GM12878 (cell line): Measurements from ENCODE around the gene MAP4K1. TPM values are rescaled to one million over a fixed set of nuclear protein-coding genes. Genes with fewer than 3 reads are reported as not detected.
A peak's percentile ranks its signal among the peaks of the same experiment; 100 is the strongest.

ENCODE experiments used
- ATAC-seq: fragments of 200-7000 bp; cut with Tn5 transposase; 3 replicates; pipeline ENCODE4 v1.9.1; 2020; ENCODE audit warnings: mild to moderate bottlenecking, moderate library complexity
- BruUV-seq: library from RNA; stranded (reverse); fragments of 400-500 nt; replicated peaks from 2 replicates; lab custom pipeline; 2021; lab: Mats Ljungman, UMichigan
- CTCF ChIA-PET: fragments of 300-600 bp; sonication (Branson Sonifier 250); formaldehyde crosslinking; extraction: SDS; loops from one replicate; lab custom pipeline; 2021; ENCODE audit warnings: inconsistent platforms; lab: Yijun Ruan, JAX
- POLR2A ChIA-PET: fragments of 350-600 bp; formaldehyde crosslinking; extraction: SDS; loops from one replicate; lab custom pipeline; 2021; ENCODE audit warnings: inconsistent platforms; lab: Charles Lee
- RAD21 ChIA-PET: fragments of 300-600 bp; sonication (Branson Sonifier 250); formaldehyde crosslinking; loops from one replicate; lab custom pipeline; 2023; ENCODE audit warnings: antibody characterized with exemption; ENCODE audit not compliant: unreplicated experiment; lab: Charles Lee
- SMC1A ChIA-PET: fragments of 300-600 bp; sonication (Branson Sonifier 250); formaldehyde crosslinking; loops from one replicate; lab custom pipeline; 2023; ENCODE audit not compliant: unreplicated experiment, uncharacterized antibody; lab: Charles Lee
- DNase-seq: peaks from one replicate; pipeline ENCODE4 v3.0.0-alpha.2; 2011; ENCODE audit warnings: low read depth, low spot score
- FAIRE-seq: peaks from 3 replicates; lab custom pipeline; 2011; peaks lifted over from hg19 to GRCh38; lab: Jason Lieb, UNC
- H2AFZ ChIP-seq: 2 replicates; pipeline ENCODE4 v1.6.0; 2011; ENCODE audit warnings: low read depth, low read length, control low read depth; ENCODE audit not compliant: control insufficient read depth
- H3K27ac ChIP-seq: 2 replicates; pipeline ENCODE4 v1.5.1; 2011; ENCODE audit warnings: control low read depth; ENCODE audit not compliant: control insufficient read depth, insufficient read depth
- H3K27me3 ChIP-seq, 2 experiments: replicated peaks in 1 of 2; 2 replicates each; pipeline versions ENCODE4 v1.6.0 to v1.6.1; 2011; ENCODE audit warnings: low read length in 1 of 2; ENCODE audit not compliant: control insufficient read depth in 2 of 2, insufficient read depth in 2 of 2
- H3K36me3 ChIP-seq, 2 experiments: 2 replicates each; pipeline ENCODE4 v1.5.1; 2011; ENCODE audit warnings: low read length in 1 of 2; ENCODE audit not compliant: control insufficient read depth in 2 of 2, insufficient read depth in 2 of 2
- H3K4me1 ChIP-seq: 2 replicates; pipeline ENCODE4 v1.6.1; 2011; ENCODE audit warnings: mild to moderate bottlenecking, low read length, moderate library complexity, mixed read lengths; ENCODE audit not compliant: control insufficient read depth, insufficient read depth
- H3K4me2 ChIP-seq: 2 replicates; pipeline ENCODE4 v1.6.0; 2011; ENCODE audit warnings: control low read depth; ENCODE audit not compliant: control insufficient read depth, insufficient read depth
- H3K4me3 ChIP-seq: fragments of 200-600 bp; sonication (generic); 2 replicates; pipeline ENCODE4 v1.5.1; 2016
- H3K79me2 ChIP-seq: 2 replicates; pipeline ENCODE4 v1.6.0; 2011; ENCODE audit warnings: low read length; ENCODE audit not compliant: control insufficient read depth, insufficient read depth
- H3K9ac ChIP-seq: 2 replicates; pipeline ENCODE4 v1.8.0; 2011; ENCODE audit warnings: low read length, control low read depth, mixed read lengths; ENCODE audit not compliant: control insufficient read depth, insufficient read depth
- H3K9me3 ChIP-seq: replicated peaks from 3 replicates; pipeline ENCODE4 v1.5.1; 2011; ENCODE audit warnings: mild to moderate bottlenecking, low read length; ENCODE audit not compliant: control insufficient read depth, insufficient read depth
- H4K20me1 ChIP-seq: 2 replicates; pipeline ENCODE4 v1.6.0; 2011; ENCODE audit not compliant: control insufficient read depth, insufficient read depth
- BCLAF1 ChIP-seq: fragments of 450-650 bp; IDR thresholded peaks from 2 replicates; pipeline ENCODE4 v1.6.1; 2017; ENCODE audit warnings: antibody characterized with exemption, mild to moderate bottlenecking, moderate library complexity
- CBX3 ChIP-seq: fragments of 200-600 bp; sonication (generic); IDR thresholded peaks from 2 replicates; pipeline ENCODE4 v1.6.1; 2016; ENCODE audit warnings: low read depth, borderline replicate concordance
- CEBPB ChIP-seq, 2 experiments: fragments of 150-350 bp in 1 of 2; IDR thresholded peaks; 2 replicates each; pipeline ENCODE4 v1.6.1; 2012 to 2014; ENCODE audit warnings: low read depth in 2 of 2, low read length in 2 of 2, borderline replicate concordance in 1 of 2, inconsistent platforms in 1 of 2
- CTCF ChIP-seq, 3 experiments: IDR thresholded peaks in 2 of 3; conservative IDR thresholded peaks in 1 of 3; 2 replicates each; pipeline ENCODE4 v1.5.1; 2011; ENCODE audit warnings: low read depth in 3 of 3, low read length in 3 of 3, mild to moderate bottlenecking in 3 of 3, control low read depth in 2 of 3, moderate library complexity in 2 of 3, inconsistent platforms in 1 of 3, mixed read lengths in 1 of 3; ENCODE audit not compliant: control insufficient read depth in 2 of 3, insufficient read depth in 1 of 3; ENCODE audit errors: extremely low read depth in 1 of 3
- MAX ChIP-seq: IDR thresholded peaks from 2 replicates; pipeline ENCODE4 v1.6.1; 2012; ENCODE audit warnings: low read depth, low read length, improper control_type of control experiment
- MYB ChIP-seq: fragments of 150-350 bp; IDR thresholded peaks from 2 replicates; pipeline ENCODE4 v1.6.1; 2014; ENCODE audit warnings: mild to moderate bottlenecking, low read depth, low read length, borderline replicate concordance
- PBX3 ChIP-seq: IDR thresholded peaks from 2 replicates; pipeline ENCODE4 v1.6.1; 2011; ENCODE audit warnings: mild to moderate bottlenecking, low read depth, low read length, moderate library complexity; ENCODE audit not compliant: insufficient replicate concordance
- PKNOX1 ChIP-seq: fragments of 450-650 bp; IDR thresholded peaks from 2 replicates; pipeline ENCODE4 v1.6.1; 2016; ENCODE audit warnings: mild to moderate bottlenecking
- RAD21 ChIP-seq: IDR thresholded peaks from 2 replicates; pipeline ENCODE4 v1.6.1; 2011; ENCODE audit warnings: mild to moderate bottlenecking, low read depth, low read length, moderate library complexity; ENCODE audit not compliant: insufficient read depth
- SIX5 ChIP-seq: IDR thresholded peaks from 2 replicates; pipeline ENCODE4 v1.6.1; 2011; ENCODE audit warnings: mild to moderate bottlenecking, low read depth, low read length, moderate library complexity; ENCODE audit not compliant: severe bottlenecking
- SRF ChIP-seq, 2 experiments: IDR thresholded peaks; 2 replicates each; pipeline ENCODE4 v1.6.1; 2011; ENCODE audit warnings: low read depth in 2 of 2, low read length in 2 of 2, mild to moderate bottlenecking in 1 of 2, moderate library complexity in 1 of 2
- TCF12 ChIP-seq: IDR thresholded peaks from 2 replicates; pipeline ENCODE4 v1.6.1; 2011; ENCODE audit warnings: low read depth, mild to moderate bottlenecking, low read length
- ZNF217 ChIP-seq: fragments of 450-650 bp; IDR thresholded peaks from 2 replicates; pipeline ENCODE4 v1.6.1; 2017; ENCODE audit warnings: antibody characterized with exemption, mild to moderate bottlenecking
- ZNF384 ChIP-seq: IDR thresholded peaks from 2 replicates; pipeline ENCODE4 v1.6.1; 2012; ENCODE audit warnings: low read depth, mild to moderate bottlenecking, low read length, improper control_type of control experiment, borderline replicate concordance
- WGBS: methylation state at CpG from one replicate; pipeline ENCODE4 v1.1.6; 2016; ENCODE audit warnings: low lambda C conversion rate; ENCODE audit not compliant: insufficient replicate concordance, insufficient coverage; ENCODE audit errors: missing lambda C conversion rate; 5-methylcytosine and 5-hydroxymethylcytosine counted together
- in situ Hi-C: fragments of 300-500 bp; cut with MboI; formaldehyde crosslinking; loops from 9 replicates; pipeline ENCODE4 v1.14.3; 2018; ENCODE audit warnings: mixed read lengths
- intact Hi-C: fragments of 100-400 bp; cut with micrococcal nuclease; formaldehyde crosslinking; loops from one replicate; pipeline ENCODE4 v1.14.2; 2022; ENCODE audit not compliant: unreplicated experiment
- polyA plus RNA-seq, 11 experiments: library from polyadenylated mRNA; depleted of rRNA in 4 of 11; unstranded in 6 of 11; stranded (reverse) in 5 of 11; fragments of >200 nt; fragmentation: Nextera tagmentation in 4 of 11; fragmentation: Illumina TruSeq in 1 of 11; extraction: Ambion mirVana in 4 of 11; extraction: Trizol in 1 of 11; gene quantifications; 1 replicate in 1 of 11; 2 replicates in 10 of 11; pipeline versions ENCODE4 v1.2.1 to v1.2.3, GENCODE V29; 2011 to 2016; ENCODE audit warnings: inconsistent platforms in 2 of 11, missing spikeins in 2 of 11, low read depth in 1 of 11
- total RNA-seq, 4 experiments: library from RNA; depleted of rRNA in 3 of 4; stranded (reverse); fragments of >200 nt in 3 of 4; fragmentation: Illumina TruSeq in 1 of 4; extraction: Trizol in 1 of 4; gene quantifications; 2 replicates each; pipeline versions ENCODE4 v1.2.1 to v1.2.3, GENCODE V29; 2013 to 2021

MAP4K1 gene
- total and polyA plus RNA-seq, 10 of the 15 experiments (the other 5 are each of a cell fraction or from before 2014, with no cell fraction given) = 39.2 to 306 (median 140) TPM

- RAD21 ChIA-PET = interaction anchor here (0.7 to 11.1 kb wide), 16 partner anchors 9 to 374 kb away, joined by 3 to 135 read pairs (median 5); partner anchors contain the start of genes EIF3K, FAM98C, MAP4K1 and MRPS12
- H3K4me3 ChIP-seq = peak overlapping the region; percentile 72
- TF ChIP-seq ZNF217 = no peak
- peak; percentile 73 for TF ChIP-seq PBX3
- no peak for TF ChIP-seq CEBPB (IDR thresholded peaks at IDR 0.05; ENCODE audit: borderline replicate concordance in 1 of 2, low read depth in 2 of 2, low read length in 2 of 2)
- peak; percentile 80 for TF ChIP-seq ZNF384
- peak; percentile 97 for TF ChIP-seq TCF12
- no peak for TF ChIP-seq MAX
- no peak for TF ChIP-seq CBX3
- peak; percentile 55 to 61 (median 58) for TF ChIP-seq CTCF (IDR thresholded peaks at IDR 0.05 in 2 of 3, conservative IDR thresholded peaks at IDR 0.05 in 1 of 3; ENCODE audit: control insufficient read depth in 2 of 3, extremely low read depth in 1 of 3, insufficient read depth in 1 of 3, low read depth in 3 of 3, low read length in 3 of 3)
- no peak for TF ChIP-seq SRF (IDR thresholded peaks at IDR 0.05; ENCODE audit: low read depth in 2 of 2, low read length in 2 of 2)
- peak; percentile 66 for TF ChIP-seq RAD21
- TF ChIP-seq SIX5 = no peak
- peak; percentile 81 for TF ChIP-seq PKNOX1
- TF ChIP-seq MYB = no peak
- no peak for TF ChIP-seq BCLAF1
These were observed 61.1 kb downstream of the MAP4K1 start for GRCh38 chr19:38556521-38557174.

More at GRCh38 chr19:38556521-38557174, 61.1 kb downstream of the MAP4K1 start:
- in situ Hi-C loops = no loop called here
- no peaks in the 10 kb centered on the region for H3K27me3 ChIP-seq
- H3K9me3 ChIP-seq = no peaks in the 10 kb centered on the region
- H4K20me1 ChIP-seq = no peaks in the 10 kb centered on the region
- peak; percentile 52 for ATAC-seq
- no peaks in the 10 kb centered on the region for H3K36me3 ChIP-seq
- intact Hi-C loops = loop anchor here (1.0 to 2.0 kb wide), 2 partner anchors 62 to 80 kb away; no protein-coding TSS in a partner anchor
- BruUV-seq = no TSS peak
- H3K79me2 ChIP-seq = no peaks in the 10 kb centered on the region
- WGBS = 13% methylated on average over 7 of the region's 7 CpGs
- ChIA-PET SMC1A (interaction anchor here (0.9 to 7.0 kb wide), 7 partner anchors 13 to 91 kb away, joined by 3 to 85 read pairs (median 3); partner anchors contain the start of genes ACTN4, EIF3K and MAP4K1), CTCF (interaction anchor here (0.6 to 7.2 kb wide), 12 partner anchors 12 to 599 kb away, joined by 3 to 67 read pairs (median 4); partner anchors contain the start of genes EIF3K, MAP4K1, MRPS12 and SARS2), POLR2A (interaction anchor here (0.7 to 12.2 kb wide), 8 partner anchors 9 to 78 kb away, joined by 3 to 135 read pairs (median 6); partner anchors contain the start of genes EIF3K and MAP4K1)
- peak overlapping the region; percentile 77 for H2AFZ ChIP-seq
- peak overlapping the region; percentile 89 for H3K27ac ChIP-seq
- FAIRE-seq = peak; percentile 68
- peaks cover 59% of the 10 kb centered on the region for H3K4me1 ChIP-seq
- peak overlapping the region; percentile 54; the same call in 1 of the 2 replicates for H3K9ac ChIP-seq
- DNase-seq = peak; percentile 54
- peak overlapping the region; percentile 95 for H3K4me2 ChIP-seq
